ENCODE data around the gene PRELID2. TPM values are rescaled to one million over a fixed set of nuclear protein-coding genes. Genes with fewer than 3 reads are reported as not detected.

The PRELID2 gene
- total RNA-seq, 2 donors from 2014 or later: 10.7 to 27.9 TPM

DNA sequence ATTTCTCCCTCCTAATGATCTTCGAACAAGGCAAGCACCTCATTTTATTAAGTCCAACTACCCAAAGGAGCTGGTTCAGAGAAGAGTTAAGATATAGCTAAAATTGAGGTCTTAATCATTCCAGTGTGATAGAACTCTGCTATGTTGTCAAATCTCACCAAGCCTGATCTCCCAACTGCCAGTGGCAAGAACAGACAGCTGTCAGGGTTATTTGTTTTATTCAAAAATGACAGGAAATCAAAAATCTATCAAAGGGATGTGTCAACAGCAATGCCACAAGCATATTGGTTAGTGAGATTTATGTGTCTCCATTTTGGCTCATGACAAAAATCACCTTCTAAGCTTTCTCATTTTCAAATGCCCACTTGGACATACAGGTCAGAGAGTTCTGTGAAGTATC, 74.5 kb downstream of the PRELID2 start:
- ATAC-seq (ENCODE audit: insufficient number of reproducible peaks, low FRiP score, low read depth): no peak
- TF ChIP-seq, protein P1, sequence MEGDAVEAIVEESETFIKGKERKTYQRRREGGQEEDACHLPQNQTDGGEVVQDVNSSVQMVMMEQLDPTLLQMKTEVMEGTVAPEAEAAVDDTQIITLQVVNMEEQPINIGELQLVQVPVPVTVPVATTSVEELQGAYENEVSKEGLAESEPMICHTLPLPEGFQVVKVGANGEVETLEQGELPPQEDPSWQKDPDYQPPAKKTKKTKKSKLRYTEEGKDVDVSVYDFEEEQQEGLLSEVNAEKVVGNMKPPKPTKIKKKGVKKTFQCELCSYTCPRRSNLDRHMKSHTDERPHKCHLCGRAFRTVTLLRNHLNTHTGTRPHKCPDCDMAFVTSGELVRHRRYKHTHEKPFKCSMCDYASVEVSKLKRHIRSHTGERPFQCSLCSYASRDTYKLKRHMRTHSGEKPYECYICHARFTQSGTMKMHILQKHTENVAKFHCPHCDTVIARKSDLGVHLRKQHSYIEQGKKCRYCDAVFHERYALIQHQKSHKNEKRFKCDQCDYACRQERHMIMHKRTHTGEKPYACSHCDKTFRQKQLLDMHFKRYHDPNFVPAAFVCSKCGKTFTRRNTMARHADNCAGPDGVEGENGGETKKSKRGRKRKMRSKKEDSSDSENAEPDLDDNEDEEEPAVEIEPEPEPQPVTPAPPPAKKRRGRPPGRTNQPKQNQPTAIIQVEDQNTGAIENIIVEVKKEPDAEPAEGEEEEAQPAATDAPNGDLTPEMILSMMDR (IDR thresholded peaks at IDR 0.05): no peak
- H3K27ac ChIP-seq: no peak overlapping the region
- no peak overlapping the region for H3K4me3 ChIP-seq
- no peaks in the 10 kb centered on the region for H3K9me3 ChIP-seq
- no peaks in the 10 kb centered on the region for H3K4me1 ChIP-seq (ENCODE audit: control insufficient read depth in 1 of 2, low read depth in 2 of 2)
- DNase-seq (ENCODE audit: low spot score): no peak
- no peaks in the 10 kb centered on the region for H3K27me3 ChIP-seq (replicated peaks; ENCODE audit: insufficient read depth)
- H3K36me3 ChIP-seq: no peaks in the 10 kb centered on the region

DNA sequence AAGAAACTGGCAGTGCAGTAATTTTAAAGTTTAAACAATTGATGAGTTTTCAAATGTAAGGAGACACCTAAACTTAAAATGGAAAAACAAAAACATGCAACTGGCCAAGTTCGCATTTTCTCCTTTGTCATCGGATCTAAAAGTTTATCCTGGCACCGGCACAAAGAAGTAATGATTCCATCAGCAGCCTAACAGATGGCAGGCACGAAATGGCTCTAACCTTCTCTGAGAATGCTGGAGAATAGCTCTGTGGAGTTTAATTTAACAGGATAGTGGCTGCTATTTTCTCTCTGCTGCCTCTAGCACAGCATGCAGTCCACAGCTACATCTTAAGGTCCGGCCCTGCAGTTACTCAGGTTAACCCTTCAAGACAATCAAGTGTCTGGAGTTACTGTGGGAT, 82.2 kb downstream of the PRELID2 start:
- Histone ChIP-seq H3K27me3 (replicated peaks; ENCODE audit: insufficient read depth) (no peaks in the 10 kb centered on the region), H3K27ac (no peak overlapping the region), H3K4me1 (ENCODE audit: control insufficient read depth in 1 of 2, low read depth in 2 of 2) (peaks cover 0 to 11% of the 10 kb centered on the region in 2 donors), H3K36me3 (no peaks in the 10 kb centered on the region), H3K9me3 (no peaks in the 10 kb centered on the region), H3K4me3 (no peak overlapping the region)
- no peak for ATAC-seq (ENCODE audit: insufficient number of reproducible peaks, low FRiP score, low read depth)
- TF ChIP-seq, protein P1 (IDR thresholded peaks at IDR 0.05): no peak
- no peak for DNase-seq (ENCODE audit: low spot score)

DNA sequence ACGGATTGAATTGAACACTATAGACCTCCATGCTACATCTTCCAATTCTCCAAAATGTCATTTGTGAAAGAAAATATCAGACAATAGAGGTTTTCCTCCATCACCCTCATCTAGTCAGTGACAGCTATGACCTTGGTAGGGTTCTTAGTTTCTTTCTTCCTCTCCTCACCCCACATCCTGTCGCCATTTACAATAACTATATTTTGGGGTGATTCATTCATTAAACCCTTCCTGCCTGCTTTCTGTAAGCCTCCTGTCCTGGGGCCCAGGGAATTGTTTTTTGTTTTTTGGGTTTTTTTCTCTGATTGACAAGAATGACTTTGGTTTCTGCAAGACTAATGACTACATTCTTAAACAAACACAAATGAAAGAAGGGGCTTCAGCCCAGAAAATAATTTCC, 82.6 kb downstream of the PRELID2 start:
- DNase-seq (ENCODE audit: low spot score): no peak
- ATAC-seq (ENCODE audit: insufficient number of reproducible peaks, low FRiP score, low read depth): no peak
- peaks cover 0 to 11% of the 10 kb centered on the region in 2 donors for H3K4me1 ChIP-seq (ENCODE audit: control insufficient read depth in 1 of 2, low read depth in 2 of 2)
- H3K9me3 ChIP-seq: no peaks in the 10 kb centered on the region
- H3K27me3 ChIP-seq (replicated peaks; ENCODE audit: insufficient read depth): no peaks in the 10 kb centered on the region
- TF ChIP-seq, protein P1 (IDR thresholded peaks at IDR 0.05): no peak
- H3K36me3 ChIP-seq: no peaks in the 10 kb centered on the region
- H3K4me3 ChIP-seq: no peak overlapping the region
- no peak overlapping the region for H3K27ac ChIP-seq

DNA sequence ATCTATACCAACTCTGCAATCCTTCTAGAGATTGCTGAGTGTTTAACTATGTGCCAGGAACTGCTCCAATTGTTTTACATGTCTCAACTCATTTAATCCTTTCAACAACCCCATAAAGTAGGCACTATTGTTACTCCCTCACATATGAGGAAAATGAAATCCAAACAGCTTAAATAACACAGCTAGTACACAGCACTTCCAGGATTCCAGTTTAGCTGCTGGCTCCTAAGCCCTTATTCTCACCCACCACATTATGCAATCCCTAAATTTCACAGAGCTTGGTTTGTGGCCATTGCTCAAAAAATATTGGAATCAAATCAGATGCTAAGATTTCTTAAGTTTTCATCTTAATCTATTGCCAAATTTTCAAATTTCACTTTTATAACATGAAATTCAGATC, 84.9 kb downstream of the PRELID2 start:
- TF ChIP-seq, protein P1 (IDR thresholded peaks at IDR 0.05): no peak
- no peak overlapping the region for H3K4me3 ChIP-seq
- H3K36me3 ChIP-seq: no peaks in the 10 kb centered on the region
- no peaks in the 10 kb centered on the region for H3K27me3 ChIP-seq (replicated peaks; ENCODE audit: insufficient read depth)
- DNase-seq (ENCODE audit: low spot score): no peak
- no peak for ATAC-seq (ENCODE audit: insufficient number of reproducible peaks, low FRiP score, low read depth)
- H3K9me3 ChIP-seq: no peaks in the 10 kb centered on the region
- no peak overlapping the region for H3K27ac ChIP-seq
- peaks cover 0 to 11% of the 10 kb centered on the region in 2 donors for H3K4me1 ChIP-seq (ENCODE audit: control insufficient read depth in 1 of 2, low read depth in 2 of 2)

DNA sequence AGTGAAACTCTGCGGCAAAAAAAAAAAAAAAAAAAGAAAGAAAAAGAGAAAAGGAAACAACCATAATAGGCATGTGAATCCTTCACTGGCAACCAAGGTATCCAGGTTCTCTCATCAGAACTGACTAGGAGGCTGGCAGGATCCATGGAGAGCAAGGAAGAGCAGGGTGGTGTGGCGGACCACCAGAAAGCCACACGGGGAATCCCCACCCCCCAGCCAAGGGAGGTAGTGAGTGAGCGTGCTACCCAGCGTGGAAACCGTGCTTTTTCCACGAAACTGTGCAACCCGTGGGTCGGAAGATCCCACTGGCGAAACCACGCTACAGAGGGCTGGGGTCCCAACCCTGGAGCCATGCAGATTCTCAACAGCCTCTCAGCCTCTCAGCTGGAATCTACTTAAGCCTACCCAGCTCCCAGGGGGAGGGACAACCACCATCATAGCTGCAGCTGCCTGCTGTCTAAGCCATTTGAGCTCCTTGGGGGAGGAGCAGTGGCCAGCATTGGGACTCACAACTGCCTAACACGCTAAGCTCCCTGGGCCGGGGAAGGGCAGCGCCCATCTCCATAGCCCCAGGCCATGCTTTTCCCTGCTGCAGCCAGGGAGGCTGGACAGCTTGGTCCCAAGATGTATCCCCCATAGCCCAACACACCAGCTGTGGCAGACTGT, 91.6 kb downstream of the PRELID2 start:
- TF ChIP-seq, protein P1 (IDR thresholded peaks at IDR 0.05): no peak
- H3K9me3 ChIP-seq: no peaks in the 10 kb centered on the region
- H3K36me3 ChIP-seq: no peaks in the 10 kb centered on the region
- H3K27me3 ChIP-seq (replicated peaks; ENCODE audit: insufficient read depth): no peaks in the 10 kb centered on the region
- DNase-seq (ENCODE audit: low spot score) (no peak), ATAC-seq (ENCODE audit: insufficient number of reproducible peaks, low FRiP score, low read depth) (no peak)
- H3K27ac ChIP-seq: no peak overlapping the region
- H3K4me1 ChIP-seq (ENCODE audit: control insufficient read depth in 1 of 2, low read depth in 2 of 2): no peaks in the 10 kb centered on the region
- no peak overlapping the region for H3K4me3 ChIP-seq

Data from thoracic aorta (tissue), 2 donors.